ENCODE measurements around the gene SLC6A9. TPM values are rescaled to one million over a fixed set of nuclear protein-coding genes. Genes with fewer than 3 reads are reported as not detected.

The SLC6A9 gene
- total and polyA plus RNA-seq, 2 experiments from 2014 or later, result 14.4 to 20.0 TPM

DNA sequence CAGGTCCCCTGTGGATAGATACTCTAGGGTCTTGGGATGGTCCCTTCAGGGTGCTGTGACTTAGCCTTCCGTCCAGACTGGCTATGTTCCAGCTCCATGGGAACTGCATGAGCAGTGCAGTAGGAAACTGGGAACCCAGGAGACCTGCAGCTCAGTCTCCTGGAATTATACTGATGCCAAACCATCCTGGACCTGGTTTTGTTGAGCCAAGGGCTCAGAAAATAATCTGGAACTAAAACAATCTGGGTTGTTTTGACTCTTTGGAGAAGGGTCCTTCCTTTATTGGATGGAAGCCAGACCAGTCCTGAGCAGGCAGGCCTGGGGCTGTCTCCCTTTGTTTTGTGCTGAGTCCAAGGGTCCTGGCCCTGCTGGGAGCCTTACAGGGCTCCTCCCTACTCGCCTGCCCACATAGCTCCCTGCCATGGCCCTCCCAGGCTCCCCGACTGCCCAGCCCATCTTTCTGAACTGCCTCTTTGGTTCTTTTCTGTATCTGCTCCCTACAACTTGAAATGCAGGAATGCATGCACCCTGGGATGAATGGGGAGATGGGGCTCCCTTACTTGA is 83.3 kb downstream of the SLC6A9 start:
- no peak overlapping the region for H2AFZ ChIP-seq
- H3K4me3 Mint-ChIP-seq, result peak overlapping the region; percentile 88
- H3K27ac ChIP-seq (ENCODE audit: low read depth), result no peak overlapping the region
- no peak for DNase-seq (ENCODE audit: low spot score)
- H3K9me3 Mint-ChIP-seq, result no peaks in the 10 kb centered on the region
- no peaks in the 10 kb centered on the region; the same call in 2 of the 3 replicates for H3K36me3 Mint-ChIP-seq (ENCODE audit: low read depth)
- H3K4me2 ChIP-seq, result peak overlapping the region; percentile 97
- no peaks in the 10 kb centered on the region for H3K36me3 ChIP-seq (ENCODE audit: insufficient read depth)
- no peaks in the 10 kb centered on the region; the same call in 1 of the 2 replicates for H4K20me1 ChIP-seq (replicated peaks; ENCODE audit: insufficient read depth)
- TF ChIP-seq ZNF114 (CRISPR knock-in tag; IDR thresholded peaks at IDR 0.05) (no peak), POLR2AphosphoS5 (IDR thresholded peaks at IDR 0.05; ENCODE audit: low read depth) (no peak), JUNB (IDR thresholded peaks at IDR 0.05; ENCODE audit: unreplicated experiment) (no peak), STAT1 (IDR thresholded peaks at IDR 0.05; ENCODE audit: unreplicated experiment) (no peak), EZH2phosphoT487 (IDR thresholded peaks at IDR 0.05; ENCODE audit: unreplicated experiment) (no peak), CREB1 (CRISPR knock-in tag; IDR thresholded peaks at IDR 0.05; ENCODE audit: low read depth) (no peak), NANOG (IDR thresholded peaks at IDR 0.05; ENCODE audit: borderline replicate concordance) (no peak), ZNF331 (CRISPR knock-in tag; IDR thresholded peaks at IDR 0.05; ENCODE audit: low read depth) (no peak), EZH2 (IDR thresholded peaks at IDR 0.05; ENCODE audit: low read depth, unreplicated experiment) (no peak)
- TF ChIP-seq, protein P1, sequence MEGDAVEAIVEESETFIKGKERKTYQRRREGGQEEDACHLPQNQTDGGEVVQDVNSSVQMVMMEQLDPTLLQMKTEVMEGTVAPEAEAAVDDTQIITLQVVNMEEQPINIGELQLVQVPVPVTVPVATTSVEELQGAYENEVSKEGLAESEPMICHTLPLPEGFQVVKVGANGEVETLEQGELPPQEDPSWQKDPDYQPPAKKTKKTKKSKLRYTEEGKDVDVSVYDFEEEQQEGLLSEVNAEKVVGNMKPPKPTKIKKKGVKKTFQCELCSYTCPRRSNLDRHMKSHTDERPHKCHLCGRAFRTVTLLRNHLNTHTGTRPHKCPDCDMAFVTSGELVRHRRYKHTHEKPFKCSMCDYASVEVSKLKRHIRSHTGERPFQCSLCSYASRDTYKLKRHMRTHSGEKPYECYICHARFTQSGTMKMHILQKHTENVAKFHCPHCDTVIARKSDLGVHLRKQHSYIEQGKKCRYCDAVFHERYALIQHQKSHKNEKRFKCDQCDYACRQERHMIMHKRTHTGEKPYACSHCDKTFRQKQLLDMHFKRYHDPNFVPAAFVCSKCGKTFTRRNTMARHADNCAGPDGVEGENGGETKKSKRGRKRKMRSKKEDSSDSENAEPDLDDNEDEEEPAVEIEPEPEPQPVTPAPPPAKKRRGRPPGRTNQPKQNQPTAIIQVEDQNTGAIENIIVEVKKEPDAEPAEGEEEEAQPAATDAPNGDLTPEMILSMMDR (conservative IDR thresholded peaks at IDR 0.05; ENCODE audit: low read depth in 2 of 2), result no peak
- TF ChIP-seq, protein P2, sequence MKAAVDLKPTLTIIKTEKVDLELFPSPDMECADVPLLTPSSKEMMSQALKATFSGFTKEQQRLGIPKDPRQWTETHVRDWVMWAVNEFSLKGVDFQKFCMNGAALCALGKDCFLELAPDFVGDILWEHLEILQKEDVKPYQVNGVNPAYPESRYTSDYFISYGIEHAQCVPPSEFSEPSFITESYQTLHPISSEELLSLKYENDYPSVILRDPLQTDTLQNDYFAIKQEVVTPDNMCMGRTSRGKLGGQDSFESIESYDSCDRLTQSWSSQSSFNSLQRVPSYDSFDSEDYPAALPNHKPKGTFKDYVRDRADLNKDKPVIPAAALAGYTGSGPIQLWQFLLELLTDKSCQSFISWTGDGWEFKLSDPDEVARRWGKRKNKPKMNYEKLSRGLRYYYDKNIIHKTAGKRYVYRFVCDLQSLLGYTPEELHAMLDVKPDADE (IDR thresholded peaks at IDR 0.05), result no peak
- TF ChIP-seq, protein P3, sequence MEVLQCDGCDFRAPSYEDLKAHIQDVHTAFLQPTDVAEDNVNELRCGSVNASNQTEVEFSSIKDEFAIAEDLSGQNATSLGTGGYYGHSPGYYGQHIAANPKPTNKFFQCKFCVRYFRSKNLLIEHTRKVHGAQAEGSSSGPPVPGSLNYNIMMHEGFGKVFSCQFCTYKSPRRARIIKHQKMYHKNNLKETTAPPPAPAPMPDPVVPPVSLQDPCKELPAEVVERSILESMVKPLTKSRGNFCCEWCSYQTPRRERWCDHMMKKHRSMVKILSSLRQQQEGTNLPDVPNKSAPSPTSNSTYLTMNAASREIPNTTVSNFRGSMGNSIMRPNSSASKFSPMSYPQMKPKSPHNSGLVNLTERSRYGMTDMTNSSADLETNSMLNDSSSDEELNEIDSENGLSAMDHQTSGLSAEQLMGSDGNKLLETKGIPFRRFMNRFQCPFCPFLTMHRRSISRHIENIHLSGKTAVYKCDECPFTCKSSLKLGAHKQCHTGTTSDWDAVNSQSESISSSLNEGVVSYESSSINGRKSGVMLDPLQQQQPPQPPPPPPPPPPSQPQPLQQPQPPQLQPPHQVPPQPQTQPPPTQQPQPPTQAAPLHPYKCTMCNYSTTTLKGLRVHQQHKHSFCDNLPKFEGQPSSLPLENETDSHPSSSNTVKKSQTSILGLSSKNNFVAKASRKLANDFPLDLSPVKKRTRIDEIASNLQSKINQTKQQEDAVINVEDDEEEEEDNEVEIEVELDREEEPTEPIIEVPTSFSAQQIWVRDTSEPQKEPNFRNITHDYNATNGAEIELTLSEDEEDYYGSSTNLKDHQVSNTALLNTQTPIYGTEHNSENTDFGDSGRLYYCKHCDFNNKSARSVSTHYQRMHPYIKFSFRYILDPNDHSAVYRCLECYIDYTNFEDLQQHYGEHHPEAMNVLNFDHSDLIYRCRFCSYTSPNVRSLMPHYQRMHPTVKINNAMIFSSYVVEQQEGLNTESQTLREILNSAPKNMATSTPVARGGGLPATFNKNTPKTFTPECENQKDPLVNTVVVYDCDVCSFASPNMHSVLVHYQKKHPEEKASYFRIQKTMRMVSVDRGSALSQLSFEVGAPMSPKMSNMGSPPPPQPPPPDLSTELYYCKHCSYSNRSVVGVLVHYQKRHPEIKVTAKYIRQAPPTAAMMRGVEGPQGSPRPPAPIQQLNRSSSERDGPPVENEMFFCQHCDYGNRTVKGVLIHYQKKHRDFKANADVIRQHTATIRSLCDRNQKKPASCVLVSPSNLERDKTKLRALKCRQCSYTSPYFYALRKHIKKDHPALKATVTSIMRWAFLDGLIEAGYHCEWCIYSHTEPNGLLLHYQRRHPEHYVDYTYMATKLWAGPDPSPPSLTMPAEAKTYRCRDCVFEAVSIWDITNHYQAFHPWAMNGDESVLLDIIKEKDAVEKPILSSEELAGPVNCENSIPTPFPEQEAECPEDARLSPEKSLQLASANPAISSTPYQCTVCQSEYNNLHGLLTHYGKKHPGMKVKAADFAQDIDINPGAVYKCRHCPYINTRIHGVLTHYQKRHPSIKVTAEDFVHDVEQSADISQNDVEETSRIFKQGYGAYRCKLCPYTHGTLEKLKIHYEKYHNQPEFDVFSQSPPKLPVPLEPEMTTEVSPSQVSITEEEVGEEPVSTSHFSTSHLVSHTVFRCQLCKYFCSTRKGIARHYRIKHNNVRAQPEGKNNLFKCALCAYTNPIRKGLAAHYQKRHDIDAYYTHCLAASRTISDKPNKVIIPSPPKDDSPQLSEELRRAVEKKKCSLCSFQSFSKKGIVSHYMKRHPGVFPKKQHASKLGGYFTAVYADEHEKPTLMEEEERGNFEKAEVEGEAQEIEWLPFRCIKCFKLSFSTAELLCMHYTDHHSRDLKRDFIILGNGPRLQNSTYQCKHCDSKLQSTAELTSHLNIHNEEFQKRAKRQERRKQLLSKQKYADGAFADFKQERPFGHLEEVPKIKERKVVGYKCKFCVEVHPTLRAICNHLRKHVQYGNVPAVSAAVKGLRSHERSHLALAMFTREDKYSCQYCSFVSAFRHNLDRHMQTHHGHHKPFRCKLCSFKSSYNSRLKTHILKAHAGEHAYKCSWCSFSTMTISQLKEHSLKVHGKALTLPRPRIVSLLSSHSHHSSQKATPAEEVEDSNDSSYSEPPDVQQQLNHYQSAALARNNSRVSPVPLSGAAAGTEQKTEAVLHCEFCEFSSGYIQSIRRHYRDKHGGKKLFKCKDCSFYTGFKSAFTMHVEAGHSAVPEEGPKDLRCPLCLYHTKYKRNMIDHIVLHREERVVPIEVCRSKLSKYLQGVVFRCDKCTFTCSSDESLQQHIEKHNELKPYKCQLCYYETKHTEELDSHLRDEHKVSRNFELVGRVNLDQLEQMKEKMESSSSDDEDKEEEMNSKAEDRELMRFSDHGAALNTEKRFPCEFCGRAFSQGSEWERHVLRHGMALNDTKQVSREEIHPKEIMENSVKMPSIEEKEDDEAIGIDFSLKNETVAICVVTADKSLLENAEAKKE (CRISPR knock-in tag; IDR thresholded peaks at IDR 0.05), result no peak
- TF ChIP-seq, protein P4, sequence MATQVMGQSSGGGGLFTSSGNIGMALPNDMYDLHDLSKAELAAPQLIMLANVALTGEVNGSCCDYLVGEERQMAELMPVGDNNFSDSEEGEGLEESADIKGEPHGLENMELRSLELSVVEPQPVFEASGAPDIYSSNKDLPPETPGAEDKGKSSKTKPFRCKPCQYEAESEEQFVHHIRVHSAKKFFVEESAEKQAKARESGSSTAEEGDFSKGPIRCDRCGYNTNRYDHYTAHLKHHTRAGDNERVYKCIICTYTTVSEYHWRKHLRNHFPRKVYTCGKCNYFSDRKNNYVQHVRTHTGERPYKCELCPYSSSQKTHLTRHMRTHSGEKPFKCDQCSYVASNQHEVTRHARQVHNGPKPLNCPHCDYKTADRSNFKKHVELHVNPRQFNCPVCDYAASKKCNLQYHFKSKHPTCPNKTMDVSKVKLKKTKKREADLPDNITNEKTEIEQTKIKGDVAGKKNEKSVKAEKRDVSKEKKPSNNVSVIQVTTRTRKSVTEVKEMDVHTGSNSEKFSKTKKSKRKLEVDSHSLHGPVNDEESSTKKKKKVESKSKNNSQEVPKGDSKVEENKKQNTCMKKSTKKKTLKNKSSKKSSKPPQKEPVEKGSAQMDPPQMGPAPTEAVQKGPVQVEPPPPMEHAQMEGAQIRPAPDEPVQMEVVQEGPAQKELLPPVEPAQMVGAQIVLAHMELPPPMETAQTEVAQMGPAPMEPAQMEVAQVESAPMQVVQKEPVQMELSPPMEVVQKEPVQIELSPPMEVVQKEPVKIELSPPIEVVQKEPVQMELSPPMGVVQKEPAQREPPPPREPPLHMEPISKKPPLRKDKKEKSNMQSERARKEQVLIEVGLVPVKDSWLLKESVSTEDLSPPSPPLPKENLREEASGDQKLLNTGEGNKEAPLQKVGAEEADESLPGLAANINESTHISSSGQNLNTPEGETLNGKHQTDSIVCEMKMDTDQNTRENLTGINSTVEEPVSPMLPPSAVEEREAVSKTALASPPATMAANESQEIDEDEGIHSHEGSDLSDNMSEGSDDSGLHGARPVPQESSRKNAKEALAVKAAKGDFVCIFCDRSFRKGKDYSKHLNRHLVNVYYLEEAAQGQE (IDR thresholded peaks at IDR 0.05; ENCODE audit: unreplicated experiment), result no peak
- 0 out of 2 replicates have a peak, but pooled peaks cover 7% of the 10 kb centered on the region for H3F3A ChIP-seq (replicated peaks; ENCODE audit: low read depth)
- H3K27ac Mint-ChIP-seq, result no peak overlapping the region; the same call in 1 of the 2 replicates
- peaks cover 26% of the 10 kb centered on the region for H3K4me1 Mint-ChIP-seq
- ATAC-seq, result no peak
- H3K79me2 ChIP-seq (replicated peaks; ENCODE audit: insufficient read depth), result no peaks in the 10 kb centered on the region; the same call in 1 of the 2 replicates
- H3K27me3 ChIP-seq (ENCODE audit: insufficient read depth), result no peaks in the 10 kb centered on the region
- H3K9me2 ChIP-seq (ENCODE audit: insufficient read depth), result no peaks in the 10 kb centered on the region
- H3K4me1 ChIP-seq (ENCODE audit: insufficient read depth), result peaks cover 9% of the 10 kb centered on the region
- H3K27me3 Mint-ChIP-seq (ENCODE audit: insufficient read depth, low read depth, poor library complexity), result peaks cover 7% of the 10 kb centered on the region
- H3K4me3 ChIP-seq, result peak overlapping the region; percentile 88; the same call in 1 of the 2 replicates

All from GM23338 (cell line).